IPS-20b (cell line): ENCODE data around the gene ALKBH6.

Experiments used
- H3K27ac ChIP-seq: one replicate; pipeline ENCODE4 v1.5.1; 2013; ENCODE audit warnings: low read length
- H3K27me3 ChIP-seq: 2 replicates; pipeline ENCODE4 v1.6.1; 2013; ENCODE audit warnings: mild to moderate bottlenecking, low read length, inconsistent platforms; ENCODE audit not compliant: insufficient read depth
- H3K36me3 ChIP-seq: 2 replicates; pipeline ENCODE4 v1.6.1; 2013; ENCODE audit warnings: low read depth, mild to moderate bottlenecking, inconsistent platforms, low read length, moderate library complexity; ENCODE audit not compliant: insufficient read depth
- H3K4me1 ChIP-seq: 2 replicates; pipeline ENCODE4 v1.6.1; 2013; ENCODE audit warnings: mild to moderate bottlenecking, control low read depth, inconsistent platforms, low read length, moderate library complexity; ENCODE audit not compliant: insufficient read depth
- H3K4me3 ChIP-seq: 2 replicates; pipeline ENCODE4 v1.5.1; 2013; ENCODE audit warnings: mild to moderate bottlenecking, low read length, inconsistent platforms
- H3K9ac ChIP-seq: 2 replicates; pipeline ENCODE4 v1.6.1; 2013; ENCODE audit warnings: low read depth, mild to moderate bottlenecking, inconsistent platforms, low read length, moderate library complexity
- H3K9me3 ChIP-seq: 2 replicates; pipeline ENCODE4 v1.6.1; 2013; ENCODE audit warnings: mild to moderate bottlenecking, low read depth, low read length, inconsistent platforms; ENCODE audit not compliant: insufficient read depth

ALKBH6 gene

GRCh38 chr19:35963514-35963913 lies 50.5 kb downstream of the ALKBH6 start:
- Histone ChIP-seq H3K9ac (no peak overlapping the region), H3K9me3 (no peaks in the 10 kb centered on the region), H3K27me3 (peaks cover 43% of the 10 kb centered on the region), H3K36me3 (no peaks in the 10 kb centered on the region), H3K4me1 (no peaks in the 10 kb centered on the region), H3K4me3 (no peak overlapping the region), H3K27ac (no peak overlapping the region)

GRCh38 chr19:35960432-35960972 lies 53.5 kb downstream of the ALKBH6 start:
- H3K4me1 ChIP-seq, result no peaks in the 10 kb centered on the region
- no peaks in the 10 kb centered on the region for H3K36me3 ChIP-seq
- H3K27me3 ChIP-seq, result peaks cover 63% of the 10 kb centered on the region
- H3K27ac ChIP-seq, result no peak overlapping the region
- H3K9me3 ChIP-seq, result no peaks in the 10 kb centered on the region
- H3K4me3 ChIP-seq, result no peak overlapping the region
- no peak overlapping the region for H3K9ac ChIP-seq

GRCh38 chr19:35959968-35960320 lies 54.1 kb downstream of the ALKBH6 start:
- peak overlapping the region; percentile 40; the same call in 1 of the 2 replicates for H3K4me3 ChIP-seq
- peaks cover 63% of the 10 kb centered on the region for H3K27me3 ChIP-seq
- H3K36me3 ChIP-seq, result no peaks in the 10 kb centered on the region

More at GRCh38 chr19:35959968-35960320, 54.1 kb downstream of the ALKBH6 start:
- Histone ChIP-seq H3K4me1 (no peaks in the 10 kb centered on the region), H3K9me3 (no peaks in the 10 kb centered on the region), H3K9ac (no peak overlapping the region), H3K27ac (no peak overlapping the region)
